SK-N-MC (cell line): ENCODE data around the gene OR7D4.

Experiments
- EZH2 ChIP-seq: fragments of 200-600 bp; sonication (generic); IDR thresholded peaks from one replicate; pipeline ENCODE4 v1.6.1; 2017; ENCODE audit warnings: antibody characterized with exemption
- FOXP2 ChIP-seq: optimal IDR thresholded peaks from 2 replicates; pipeline ENCODE3; 2011; ENCODE audit warnings: mild to moderate bottlenecking, moderate library complexity; ENCODE audit not compliant: insufficient read depth; ENCODE audit errors: extremely low read length, control extremely low read depth
- POLR2AphosphoS5 ChIP-seq: IDR thresholded peaks from 2 replicates; pipeline ENCODE4 v1.6.1; 2012; ENCODE audit warnings: mild to moderate bottlenecking, low read depth, low read length, borderline replicate concordance

GRCh38 chr19:9165261-9165660 lies 54.1 kb downstream of the OR7D4 start:
- TF ChIP-seq EZH2 (no peak), POLR2AphosphoS5 (no peak), FOXP2 (no peak)
